Measurements from ENCODE around the gene PANK4. TPM values are rescaled to one million over a fixed set of nuclear protein-coding genes. Genes with fewer than 3 reads are reported as not detected.
A peak's percentile ranks its signal among the peaks of the same experiment; 100 is the strongest.

Gene PANK4
- total RNA-seq, 1 experiment from 2014 or later: 27.0 TPM

- no peaks in the 10 kb centered on the region for H3K4me1 Mint-ChIP-seq (ENCODE audit: low read depth, unreplicated experiment)
- H3K4me3 Mint-ChIP-seq (ENCODE audit: unreplicated experiment): no peak overlapping the region
- no peak overlapping the region for H3K4me3 ChIP-seq (ENCODE audit: low read depth, low read length)
- no peak for DNase-seq
- H3K27me3 Mint-ChIP-seq (ENCODE audit: insufficient read depth, unreplicated experiment): peaks cover 5% of the 10 kb centered on the region
- TF ChIP-seq CTCF (IDR thresholded peaks at IDR 0.05; ENCODE audit: insufficient read depth in 1 of 2, low read depth in 1 of 2, low read length in 1 of 2, severe bottlenecking in 1 of 2, unreplicated experiment in 1 of 2): no peak
- CTCF ChIA-PET: no interaction called here
- POLR2A ChIA-PET: no interaction called here
- no peaks in the 10 kb centered on the region for H3K36me3 Mint-ChIP-seq (ENCODE audit: insufficient read depth, unreplicated experiment)
- H3K4me1 ChIP-seq: no peaks in the 10 kb centered on the region
- H3K9me3 Mint-ChIP-seq (ENCODE audit: unreplicated experiment): no peaks in the 10 kb centered on the region
- H3K27me3 ChIP-seq (replicated peaks; ENCODE audit: control insufficient read depth, insufficient read depth, low read length): no peaks in the 10 kb centered on the region; the same call in 1 of the 2 replicates
- BruUV-seq (replicated peaks): no TSS peak
- intact Hi-C loops (cut with micrococcal nuclease; ENCODE audit: unreplicated experiment): no loop called here
- H3K9me3 ChIP-seq: no peaks in the 10 kb centered on the region
- H3K36me3 ChIP-seq (ENCODE audit: control insufficient read depth, insufficient read depth, low read length): no peaks in the 10 kb centered on the region
- no peak overlapping the region for H3K27ac Mint-ChIP-seq (ENCODE audit: unreplicated experiment)
Measured at GRCh38 chr1:2469103-2469940, 57.1 kb downstream of the PANK4 start.

GRCh38 chr1:2468540-2468939, 57.9 kb downstream of the PANK4 start:
- BruUV-seq (replicated peaks): no TSS peak
- H3K27ac Mint-ChIP-seq (ENCODE audit: unreplicated experiment): no peak overlapping the region
- no peaks in the 10 kb centered on the region for H3K4me1 ChIP-seq
- intact Hi-C loops (cut with micrococcal nuclease; ENCODE audit: unreplicated experiment): no loop called here
- no peaks in the 10 kb centered on the region for H3K36me3 Mint-ChIP-seq (ENCODE audit: insufficient read depth, unreplicated experiment)
- H3K9me3 Mint-ChIP-seq (ENCODE audit: unreplicated experiment): no peaks in the 10 kb centered on the region
- DNase-seq: no peak
- H3K4me3 Mint-ChIP-seq (ENCODE audit: unreplicated experiment): no peak overlapping the region
- no peak for TF ChIP-seq CTCF (IDR thresholded peaks at IDR 0.05; ENCODE audit: insufficient read depth in 1 of 2, low read depth in 1 of 2, low read length in 1 of 2, severe bottlenecking in 1 of 2, unreplicated experiment in 1 of 2)
- ChIA-PET CTCF (no interaction called here), POLR2A (no interaction called here)
- H3K4me3 ChIP-seq (ENCODE audit: low read depth, low read length): no peak overlapping the region
- peaks cover 7% of the 10 kb centered on the region for H3K27me3 Mint-ChIP-seq (ENCODE audit: insufficient read depth, unreplicated experiment)
- no peaks in the 10 kb centered on the region; the same call in 1 of the 2 replicates for H3K27me3 ChIP-seq (replicated peaks; ENCODE audit: control insufficient read depth, insufficient read depth, low read length)
- no peaks in the 10 kb centered on the region for H3K4me1 Mint-ChIP-seq (ENCODE audit: low read depth, unreplicated experiment)
- no peaks in the 10 kb centered on the region for H3K36me3 ChIP-seq (ENCODE audit: control insufficient read depth, insufficient read depth, low read length)
- H3K9me3 ChIP-seq: no peaks in the 10 kb centered on the region

- Mint-ChIP-seq H3K4me1 (ENCODE audit: low read depth, unreplicated experiment) (no peaks in the 10 kb centered on the region), H3K4me3 (ENCODE audit: unreplicated experiment) (no peak overlapping the region), H3K9me3 (ENCODE audit: unreplicated experiment) (no peaks in the 10 kb centered on the region), H3K27ac (ENCODE audit: unreplicated experiment) (no peak overlapping the region), H3K36me3 (ENCODE audit: insufficient read depth, unreplicated experiment) (no peaks in the 10 kb centered on the region), H3K27me3 (ENCODE audit: insufficient read depth, unreplicated experiment) (peaks cover 8% of the 10 kb centered on the region)
- no TSS peak for BruUV-seq (replicated peaks)
- POLR2A ChIA-PET: no interaction called here
- no peaks in the 10 kb centered on the region; the same call in 1 of the 2 replicates for H3K27me3 ChIP-seq (replicated peaks; ENCODE audit: control insufficient read depth, insufficient read depth, low read length)
- H3K4me3 ChIP-seq (ENCODE audit: low read depth, low read length): no peak overlapping the region
- DNase-seq: peak; percentile 43 to 54
- no peaks in the 10 kb centered on the region for H3K4me1 ChIP-seq
- intact Hi-C loops (cut with micrococcal nuclease; ENCODE audit: unreplicated experiment): no loop called here
- no peak for TF ChIP-seq CTCF (IDR thresholded peaks at IDR 0.05; ENCODE audit: insufficient read depth in 1 of 2, low read depth in 1 of 2, low read length in 1 of 2, severe bottlenecking in 1 of 2, unreplicated experiment in 1 of 2)
- CTCF ChIA-PET: no interaction called here
- H3K36me3 ChIP-seq (ENCODE audit: control insufficient read depth, insufficient read depth, low read length): no peaks in the 10 kb centered on the region
- no peaks in the 10 kb centered on the region for H3K9me3 ChIP-seq
Measured at GRCh38 chr1:2468041-2468472, 58.3 kb downstream of the PANK4 start.
